Activated T-cell treated with anti-CD3 and anti-CD28 coated beads for 4 hours (primary cell): Measurements from ENCODE around the gene SVEP1.

Experiments used
- DNase-seq: peaks from one replicate; pipeline ENCODE4 v3.0.0-alpha.2; 2020

The SVEP1 gene

GRCh38 chr9:110316261-110317075 lies 263.1 kb downstream of the SVEP1 start:
- DNase-seq: no peak
